ENCODE data around the gene TSEN2.
"Not testable (repeated sequence)": the region's sequence is repeated elsewhere in the genome, so short reads cannot be mapped to it uniquely, and the experiment has no call there.

TSEN2 gene

GRCh38 chr3:12484198-12484982, at the start of gene TSEN2:
Gene TSEN2 (plus strand): TSS chr3:12484480. CDS start chr3:12489801, 5,321 bp downstream.
- peak; percentile 91 for DNase-seq

- DNase-seq, result no peak
Measured at GRCh38 chr3:12436514-12437220, 47.6 kb upstream of the TSEN2 start.

GRCh38 chr3:12437221-12437605, 47.1 kb upstream of the TSEN2 start:
- DNase-seq, result no peak

GRCh38 chr3:12437861-12438260, 46.4 kb upstream of the TSEN2 start:
- no peak for DNase-seq

- no peak for DNase-seq
Measured at GRCh38 chr3:12438318-12438717, 46.0 kb upstream of the TSEN2 start.

GRCh38 chr3:12439161-12439940, 44.9 kb upstream of the TSEN2 start:
- no peak for DNase-seq

GRCh38 chr3:12440927-12441714, 43.2 kb upstream of the TSEN2 start:
- DNase-seq, result no peak

- no peak for DNase-seq
Measured at GRCh38 chr3:12442654-12443501, 41.4 kb upstream of the TSEN2 start.

GRCh38 chr3:12443781-12444522, 40.3 kb upstream of the TSEN2 start:
- no peak for DNase-seq

- no peak for DNase-seq
Measured at GRCh38 chr3:12444582-12445471, 39.5 kb upstream of the TSEN2 start.

- no peak for DNase-seq
Measured at GRCh38 chr3:12445523-12446240, 38.6 kb upstream of the TSEN2 start.

- no peak for DNase-seq
Measured at GRCh38 chr3:12446298-12446697, 38.0 kb upstream of the TSEN2 start.

GRCh38 chr3:12447075-12447474, 37.2 kb upstream of the TSEN2 start:
- DNase-seq, result no peak

GRCh38 chr3:12448404-12449202, 35.7 kb upstream of the TSEN2 start:
- DNase-seq, result not testable (repeated sequence)

- DNase-seq, result no peak
Measured at GRCh38 chr3:12449889-12450682, 34.2 kb upstream of the TSEN2 start.

- no peak for DNase-seq
Measured at GRCh38 chr3:12451481-12451880, 32.8 kb upstream of the TSEN2 start.

GRCh38 chr3:12451960-12452359, 32.3 kb upstream of the TSEN2 start:
- no peak for DNase-seq
